Central memory CD4-positive, alpha-beta T cell (primary cell): ENCODE measurements around the gene EID3.
"Not testable (repeated sequence)": the region's sequence is repeated elsewhere in the genome, so short reads cannot be mapped to it uniquely, and the experiment has no call there.

Source experiments
- DNase-seq: peaks from one replicate; pipeline ENCODE4 v3.0.0; 2022

Gene EID3

DNA sequence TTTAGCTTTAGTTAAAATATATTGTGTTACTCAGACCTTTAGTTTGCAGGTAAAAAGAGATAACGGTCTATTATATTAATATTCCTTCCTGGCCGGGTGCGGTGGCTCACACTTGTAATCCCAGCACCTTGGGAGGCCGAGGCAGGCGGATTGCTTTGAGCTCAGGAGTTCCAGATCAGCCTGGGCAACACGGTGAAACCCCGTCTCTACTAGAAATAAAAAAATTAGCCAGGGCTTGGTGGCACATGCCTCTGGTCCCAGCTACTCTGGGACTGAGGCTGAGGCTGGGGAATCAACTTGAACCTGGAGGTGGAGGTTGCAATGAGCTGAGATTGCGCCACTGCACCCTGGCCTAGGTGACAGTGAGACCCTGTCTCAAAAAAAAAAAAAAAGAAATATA, 13.2 kb upstream of the EID3 start:
- no peak for DNase-seq

DNA sequence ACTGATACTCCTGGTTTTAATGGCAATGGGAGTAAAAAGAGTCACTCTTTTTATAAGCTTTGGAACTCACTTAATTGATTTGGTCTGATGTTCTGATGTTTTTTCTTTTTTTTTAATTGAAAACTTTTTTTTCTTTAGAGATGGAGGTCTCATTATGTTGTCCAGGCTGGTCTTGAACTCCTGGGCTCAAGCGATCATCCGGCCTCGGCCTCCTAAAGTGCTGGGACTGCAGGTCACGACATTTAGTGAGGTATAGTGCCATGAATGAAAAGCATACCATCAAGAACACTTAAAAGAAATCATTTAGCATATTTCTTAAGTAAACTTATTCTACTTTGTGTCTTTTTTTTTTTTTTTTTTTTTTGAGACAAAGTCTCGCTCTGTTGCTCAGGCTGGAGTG, 12.7 kb upstream of the EID3 start:
- no peak for DNase-seq

DNA sequence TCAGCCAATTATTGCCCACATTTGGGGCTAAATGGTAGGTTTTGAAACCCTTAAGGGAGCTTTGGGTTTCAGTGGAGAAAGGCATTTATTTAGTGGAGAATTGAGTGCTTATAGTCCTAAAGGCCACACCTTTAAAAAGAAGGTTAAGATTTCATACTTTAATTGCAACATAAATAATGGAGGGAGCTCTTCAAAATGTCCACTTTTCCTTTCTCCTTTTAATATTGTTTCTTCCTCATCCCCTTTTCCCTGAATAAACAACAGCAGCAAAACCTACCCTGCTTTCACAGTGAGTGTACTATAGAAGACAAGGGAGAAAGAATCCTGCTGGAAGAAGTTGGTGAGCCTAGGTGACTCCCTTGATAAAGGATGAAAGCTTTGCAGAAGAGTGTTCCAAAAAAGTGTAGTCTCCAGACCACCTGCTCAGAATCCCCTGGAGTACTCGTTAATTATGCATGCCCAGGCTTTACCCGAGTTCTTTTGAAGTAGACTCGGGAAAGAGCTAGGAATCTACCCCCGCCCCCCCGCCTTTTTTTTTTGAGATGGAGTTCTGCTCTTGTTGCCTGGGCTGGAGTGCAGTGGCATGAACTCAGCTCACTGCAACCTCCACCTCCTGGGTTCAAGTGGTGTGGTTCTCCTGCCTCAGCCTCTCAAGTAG, 11.5 kb upstream of the EID3 start:
- DNase-seq: no peak

DNA sequence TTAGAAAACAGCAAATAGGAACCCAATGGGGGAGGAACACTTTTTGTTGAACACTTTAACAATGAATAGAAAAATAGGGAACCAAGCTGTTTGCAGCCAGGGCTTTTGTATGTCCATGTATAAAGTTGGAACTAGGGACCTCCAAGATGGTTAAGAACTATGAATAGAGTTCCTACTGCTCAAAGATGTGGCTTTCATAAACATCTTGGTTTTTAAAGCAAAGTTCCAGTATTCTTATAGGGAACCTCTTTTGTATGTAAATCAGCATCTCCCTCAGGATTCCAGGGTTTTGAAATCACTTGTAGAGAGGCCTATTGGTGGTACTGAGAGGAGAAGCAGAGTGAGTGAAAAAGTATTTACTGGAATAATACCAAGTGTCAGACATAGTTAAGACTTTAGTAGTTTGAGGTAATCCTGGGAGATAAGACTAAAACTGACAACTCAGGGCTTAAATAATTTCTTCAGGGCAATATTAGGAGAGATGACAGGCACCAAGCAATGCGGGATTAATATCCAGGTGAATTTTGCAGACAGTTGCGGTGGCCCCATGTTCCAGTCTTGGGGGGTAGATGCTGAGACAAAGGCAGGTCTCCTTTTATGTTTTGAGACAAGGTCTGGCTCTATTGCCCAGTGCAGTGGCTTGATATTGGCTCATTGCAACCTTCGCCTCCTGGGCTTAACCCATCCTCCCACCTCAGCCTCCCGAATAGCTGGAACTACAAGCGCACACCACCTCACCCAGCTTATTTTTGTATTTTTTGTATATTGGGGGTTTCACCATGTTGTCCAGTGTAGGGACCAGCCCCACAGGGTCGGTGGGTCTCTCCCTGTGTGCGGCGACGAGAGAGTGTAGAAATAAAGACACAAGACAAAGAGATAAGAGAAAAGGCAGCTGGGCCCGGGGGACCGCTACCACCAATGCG, 10.4 kb upstream of the EID3 start:
- no peak for DNase-seq

DNA sequence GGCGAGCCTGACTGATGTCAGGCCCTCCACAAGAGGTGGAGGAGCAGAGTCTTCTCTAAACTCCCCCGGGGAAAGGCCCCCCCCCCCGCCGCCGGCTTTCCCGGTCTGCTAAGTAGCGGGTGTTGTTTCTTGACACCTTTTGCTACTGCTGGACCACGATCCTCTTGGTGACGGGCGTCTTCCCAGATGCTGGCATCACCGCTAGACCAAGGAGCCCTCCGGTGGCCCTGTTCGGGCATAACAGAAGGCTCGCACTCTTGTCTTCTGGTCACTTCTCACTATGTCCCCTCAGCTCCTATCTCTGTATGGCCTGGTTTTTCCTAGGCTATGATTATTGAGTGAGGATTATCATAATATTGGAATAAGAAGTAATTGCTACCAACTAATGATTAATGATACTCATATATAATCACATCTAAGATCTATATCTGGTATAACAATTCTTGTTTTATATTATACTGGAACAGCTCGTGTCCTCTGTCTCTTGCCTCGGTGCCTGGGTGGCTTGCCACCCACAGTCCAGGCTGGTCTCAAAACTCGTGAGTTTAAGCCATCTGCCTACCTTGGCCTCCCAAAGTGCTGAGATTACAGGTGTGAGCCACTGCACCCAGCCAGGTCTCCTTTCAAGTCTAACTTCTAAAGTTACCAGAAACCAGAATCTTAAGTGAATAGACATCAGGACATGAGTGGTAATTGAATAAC, 9.2 kb upstream of the EID3 start:
- not testable (repeated sequence) for DNase-seq

DNA sequence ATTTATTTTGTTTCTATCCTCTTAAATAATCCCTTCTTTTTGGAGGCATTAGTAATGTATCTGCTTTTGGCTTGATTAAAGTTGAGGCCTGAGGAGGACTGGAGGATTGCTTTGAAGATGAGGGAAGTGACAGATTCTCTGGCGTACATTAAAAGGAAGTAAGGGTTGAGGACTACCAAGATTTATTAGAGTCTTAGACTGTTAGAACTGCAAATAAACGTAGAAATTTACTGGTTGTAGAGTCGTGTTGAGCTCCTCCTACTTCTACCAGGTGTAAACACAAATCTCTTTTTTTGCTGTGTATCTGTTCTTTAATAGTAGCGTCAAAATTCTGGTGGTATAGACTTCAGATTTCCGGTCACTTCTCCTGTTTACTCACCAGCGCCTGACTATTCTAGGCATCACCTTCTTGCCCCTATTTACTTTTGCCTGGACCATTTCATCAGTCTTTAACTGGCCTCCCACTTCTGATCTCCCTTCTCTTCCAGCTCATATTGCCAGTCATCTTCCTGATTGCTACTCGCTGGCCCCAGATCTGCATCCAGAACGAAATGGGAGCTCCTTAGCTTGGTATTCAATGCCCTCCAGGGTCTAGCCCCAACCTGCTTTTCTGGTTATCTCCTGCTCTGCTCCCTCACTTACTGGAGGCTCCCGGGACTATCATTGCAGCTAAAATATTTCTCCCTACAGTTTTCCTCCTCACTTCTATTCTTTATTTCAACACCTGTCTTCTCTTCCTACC, 8.4 kb upstream of the EID3 start:
- DNase-seq: no peak

DNA sequence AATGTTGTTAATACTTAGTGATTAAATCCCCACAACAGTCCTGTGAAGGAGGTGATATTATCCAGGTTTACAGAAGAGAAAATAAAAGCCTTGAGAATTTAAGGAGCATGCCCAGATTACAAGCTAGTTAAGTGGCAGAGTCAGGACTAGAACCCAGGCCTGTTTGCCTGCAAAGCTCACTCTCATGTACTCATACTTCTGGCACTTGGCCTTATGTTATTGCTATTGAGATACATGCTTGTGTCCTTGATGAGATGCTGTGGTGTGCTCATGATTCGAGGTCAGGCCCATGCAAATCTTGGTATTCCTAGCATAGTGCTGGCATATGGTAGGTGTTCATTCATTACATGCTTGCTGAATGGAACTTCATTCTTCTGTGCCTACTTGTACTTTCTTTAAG, 7.6 kb upstream of the EID3 start:
- no peak for DNase-seq

DNA sequence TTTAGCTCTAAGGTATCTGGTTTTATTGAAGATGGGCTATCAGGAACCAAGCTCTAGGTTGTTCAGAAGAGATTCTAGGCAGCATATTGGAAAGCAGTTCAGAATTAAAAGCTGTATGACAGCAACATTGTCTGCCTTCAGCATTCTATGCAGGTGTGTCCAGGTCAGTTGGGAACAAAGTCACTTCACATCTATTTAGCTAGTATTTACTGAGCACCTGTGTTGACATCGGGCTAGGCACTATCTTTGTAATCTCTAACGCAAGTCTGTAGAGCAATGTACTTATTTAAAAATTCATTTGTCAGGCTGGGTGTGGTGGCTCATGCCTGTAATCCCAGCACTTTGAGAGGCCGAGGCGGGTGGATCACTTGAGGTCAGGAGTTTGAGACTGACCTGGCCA, 6.8 kb upstream of the EID3 start:
- DNase-seq: no peak

DNA sequence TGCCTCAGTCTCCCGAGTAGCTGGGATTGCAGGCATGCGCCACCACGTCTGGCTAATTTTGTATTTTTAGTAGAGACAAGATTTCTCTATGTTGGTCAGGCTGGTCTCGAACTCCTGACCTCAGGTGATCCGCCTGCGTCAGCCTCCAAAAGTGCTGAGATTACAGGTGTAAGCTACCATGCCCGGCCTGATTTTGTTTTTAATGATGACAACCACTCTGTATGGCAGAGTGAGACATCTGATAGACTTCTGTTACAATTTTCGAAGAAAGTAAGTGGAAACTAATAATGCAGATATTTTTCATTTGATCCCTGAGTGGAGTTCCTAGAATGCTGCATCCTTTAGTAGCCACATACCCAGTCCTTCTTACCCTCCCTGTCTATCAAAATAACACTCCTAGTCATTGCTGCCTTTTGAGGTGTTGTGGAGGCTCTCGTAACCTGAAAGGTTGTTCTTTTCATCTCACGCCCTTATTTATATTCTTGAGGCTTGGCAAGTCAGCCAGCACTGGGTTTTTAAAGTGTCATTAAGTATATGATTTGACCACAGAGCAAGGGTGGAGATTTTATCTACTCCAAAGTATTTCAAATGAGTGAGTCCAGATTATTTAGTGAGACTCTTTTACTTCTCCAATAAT, 5.9 kb upstream of the EID3 start:
- no peak for DNase-seq

DNA sequence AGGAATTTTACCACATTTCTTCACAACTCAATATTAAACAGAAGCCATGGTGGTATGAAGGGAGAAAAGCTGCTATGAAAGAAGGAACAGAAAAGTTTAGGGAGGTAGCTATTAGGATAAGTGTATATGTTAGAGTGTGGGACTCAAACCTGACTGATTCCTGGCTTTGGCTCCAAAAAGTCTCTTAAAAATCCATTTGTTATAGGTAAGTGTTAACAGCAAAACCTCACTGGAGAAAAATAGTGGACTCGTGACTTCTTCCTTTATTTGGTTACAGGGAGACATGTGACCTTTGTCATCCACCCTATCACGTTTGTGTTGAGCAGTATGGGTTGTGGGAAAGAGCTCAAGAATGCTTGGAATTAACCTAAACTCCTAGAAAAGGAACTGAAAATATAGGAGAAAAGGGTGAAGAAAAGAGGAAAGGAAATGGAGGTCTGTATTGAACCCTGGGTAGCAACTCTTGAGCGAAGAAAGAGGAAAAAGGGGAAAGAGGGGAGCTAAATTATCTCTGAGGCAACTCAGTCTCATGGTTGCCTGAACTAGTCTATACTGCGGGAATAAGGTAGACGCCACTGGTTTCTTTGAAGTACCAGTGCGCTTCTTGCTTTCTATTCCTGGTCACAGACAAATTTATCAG, 3.6 kb upstream of the EID3 start:
- no peak for DNase-seq

DNA sequence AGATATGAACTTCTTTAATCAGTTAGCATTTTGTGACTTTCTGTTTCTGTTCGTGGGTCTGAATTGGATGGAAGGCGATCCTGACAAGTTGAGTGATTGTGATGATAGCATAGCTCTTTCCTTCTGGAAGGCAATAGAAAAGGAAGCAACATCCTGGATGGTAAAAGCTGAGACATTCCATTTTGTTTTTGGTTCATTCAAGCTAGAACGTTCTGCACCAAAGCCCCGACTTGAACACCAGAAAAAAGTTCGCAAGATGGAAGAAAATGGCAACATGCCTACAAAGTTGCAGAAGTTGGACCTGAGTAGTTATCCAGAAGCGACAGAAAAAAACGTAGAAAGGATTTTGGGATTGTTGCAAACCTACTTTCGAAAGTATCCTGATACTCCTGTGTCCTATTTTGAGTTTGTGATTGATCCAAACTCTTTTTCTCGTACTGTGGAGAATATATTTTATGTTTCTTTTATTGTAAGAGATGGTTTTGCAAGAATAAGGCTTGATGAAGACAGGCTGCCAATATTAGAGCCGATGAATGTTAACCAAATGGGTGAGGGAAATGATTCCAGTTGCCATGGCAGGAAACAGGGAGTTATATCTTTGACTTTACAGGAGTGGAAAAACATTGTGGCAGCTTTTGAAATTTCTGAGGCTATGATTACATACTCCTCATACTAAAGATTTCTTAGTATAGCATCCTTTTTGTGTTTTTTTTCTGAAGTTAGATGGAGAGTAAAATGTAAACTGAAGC, 896 bp downstream of the EID3 start:
- DNase-seq: no peak

DNA sequence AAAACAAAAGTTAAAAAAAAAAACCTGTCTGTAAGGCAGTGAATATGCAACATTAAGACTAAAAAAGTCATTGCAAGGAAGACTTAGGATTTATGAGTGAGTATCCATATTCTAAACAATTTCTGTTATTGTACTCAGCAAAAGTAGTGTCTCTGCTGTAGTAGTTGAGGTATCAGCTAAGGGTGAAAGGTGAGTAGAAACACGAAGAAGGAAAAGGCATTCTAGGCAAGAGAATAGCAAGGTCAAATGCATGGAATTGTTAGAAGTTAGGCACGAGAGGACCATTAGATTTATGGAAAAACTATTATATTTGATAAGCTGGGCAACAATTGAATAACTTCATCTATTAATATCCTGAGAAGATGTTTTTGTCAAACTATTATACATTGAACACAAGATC, 1.8 kb downstream of the EID3 start:
- DNase-seq: no peak

DNA sequence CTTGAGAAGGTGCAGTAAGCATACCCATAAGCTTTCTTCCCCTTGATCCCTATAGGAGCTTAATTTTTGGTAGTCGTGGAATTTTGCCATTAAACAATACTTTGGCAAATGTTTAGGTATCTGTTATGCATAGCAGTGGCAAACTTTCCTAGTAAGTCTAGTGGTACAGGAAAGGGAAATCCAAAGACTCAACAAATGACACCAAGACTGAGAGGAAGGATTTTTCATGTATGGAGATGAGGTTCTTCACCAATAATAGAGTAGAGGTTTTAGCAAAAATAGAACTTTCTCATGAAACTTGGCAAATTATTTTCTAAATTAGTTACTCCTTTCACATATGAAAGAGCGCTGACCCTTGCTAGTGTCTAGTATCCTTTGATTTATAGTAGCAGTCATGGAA, 2.8 kb downstream of the EID3 start:
- DNase-seq: no peak

DNA sequence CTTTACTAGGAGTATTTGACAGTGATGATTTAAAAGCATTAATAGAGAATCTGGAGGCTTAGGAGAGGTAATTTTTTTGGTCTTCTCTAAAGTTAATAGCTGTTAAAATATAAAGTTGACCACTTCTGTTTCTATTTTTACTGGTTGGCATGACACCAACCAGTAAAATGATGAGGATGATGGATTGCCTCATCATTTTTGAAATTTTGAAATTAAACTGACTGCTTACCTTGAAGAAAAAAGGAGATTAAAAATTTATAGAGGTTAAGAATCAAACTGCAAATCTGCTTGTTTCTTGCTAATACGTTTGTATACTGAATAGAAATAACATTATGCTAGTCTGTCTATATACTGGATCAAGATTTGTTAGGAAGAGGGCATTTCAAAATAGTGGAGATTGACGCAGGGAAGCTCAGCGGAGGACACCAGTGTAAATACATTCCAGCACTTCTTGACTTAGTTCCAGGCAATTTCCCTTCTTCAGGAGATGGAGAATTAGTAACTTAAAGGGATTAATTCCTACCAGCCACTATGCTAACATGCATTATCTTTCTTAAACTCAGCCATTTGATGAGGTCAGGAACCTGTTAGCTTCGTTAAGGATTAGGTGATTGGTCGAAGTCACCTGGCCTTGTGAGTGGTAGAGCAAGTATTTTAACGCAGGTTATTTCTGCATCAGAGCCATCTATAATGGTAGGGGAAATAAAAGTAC, 3.6 kb downstream of the EID3 start:
- no peak for DNase-seq

DNA sequence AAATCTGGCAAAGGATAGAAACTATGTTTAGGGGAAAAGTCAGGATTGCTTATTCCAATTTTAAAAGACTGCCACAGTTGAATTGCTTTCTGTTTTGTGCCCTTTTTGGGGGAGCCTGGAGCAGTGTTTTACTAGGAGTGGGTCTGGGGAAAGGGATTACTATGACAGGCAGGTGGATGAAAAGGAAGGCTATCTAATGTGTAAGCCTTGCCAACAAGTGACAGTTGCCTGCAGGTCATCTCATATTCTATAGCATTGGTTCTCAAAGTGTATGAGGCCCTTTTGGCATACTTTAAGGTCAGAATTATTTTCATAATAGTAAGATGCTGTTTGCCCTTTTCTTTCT, 4.1 kb downstream of the EID3 start:
- DNase-seq: no peak

DNA sequence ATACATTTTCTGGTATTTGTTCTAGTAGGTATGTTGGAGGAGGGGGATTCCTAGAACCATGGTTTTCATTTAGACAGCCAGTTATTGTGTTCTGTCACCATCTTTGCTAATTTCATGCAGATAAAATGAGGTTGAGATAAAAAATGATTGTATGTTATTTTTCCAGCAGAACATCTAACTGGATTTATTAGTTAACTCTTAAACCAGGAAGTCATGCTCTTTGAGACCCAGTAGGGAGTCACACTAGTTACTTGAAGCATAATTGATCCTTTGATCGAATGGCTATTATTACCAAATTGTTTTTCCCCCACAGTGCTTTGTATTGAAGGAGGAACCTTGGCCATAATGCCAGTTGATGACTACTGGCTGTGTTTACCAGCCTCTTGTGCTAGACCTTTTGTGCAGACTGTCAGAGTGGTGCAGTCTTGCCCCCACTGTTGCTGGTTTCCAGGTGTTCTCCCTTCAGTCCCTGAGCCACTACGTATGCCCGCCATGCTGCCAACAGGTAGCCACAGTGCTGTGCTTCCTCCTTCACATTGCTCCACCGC, 6.0 kb downstream of the EID3 start:
- DNase-seq: no peak

DNA sequence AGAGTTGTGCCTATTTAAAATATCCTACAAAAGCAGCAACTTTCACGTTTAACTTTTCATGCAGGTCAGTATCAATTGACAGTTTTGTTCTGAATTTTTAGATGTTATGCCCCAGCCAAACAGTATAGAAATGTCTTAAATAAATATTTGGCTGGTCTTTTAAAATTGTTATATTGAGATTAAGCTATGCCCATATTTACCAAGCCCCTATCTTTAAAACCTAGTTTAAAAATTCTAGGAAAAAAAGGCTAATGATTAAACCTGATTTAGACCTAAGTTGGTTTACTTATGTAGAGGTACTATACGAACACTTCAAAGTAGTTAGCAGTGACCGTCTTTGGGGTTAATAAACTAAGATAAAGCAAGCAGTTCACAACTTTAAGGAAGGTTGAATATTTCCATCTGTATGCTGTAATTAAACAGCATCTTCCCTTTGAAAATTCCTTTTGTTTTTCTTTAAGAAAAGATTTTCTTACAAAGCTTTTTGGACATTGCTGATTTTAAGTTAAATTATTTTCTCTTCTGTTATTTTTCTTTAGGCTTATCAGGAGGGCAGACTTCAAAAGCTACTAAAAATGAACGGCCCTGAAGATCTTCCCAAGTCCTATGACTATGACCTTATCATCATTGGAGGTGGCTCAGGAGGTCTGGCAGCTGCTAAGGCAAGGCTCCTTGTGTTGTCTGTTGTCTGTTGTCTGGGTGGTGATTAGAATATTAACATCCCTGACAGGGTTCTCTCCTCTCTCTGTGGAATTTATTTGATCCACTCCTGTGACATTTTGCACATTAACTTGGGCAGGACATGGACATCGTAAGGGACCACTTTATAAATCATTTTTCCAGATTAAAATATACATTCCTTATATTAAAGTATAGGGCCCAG, 7.5 kb downstream of the EID3 start:
- DNase-seq: no peak

DNA sequence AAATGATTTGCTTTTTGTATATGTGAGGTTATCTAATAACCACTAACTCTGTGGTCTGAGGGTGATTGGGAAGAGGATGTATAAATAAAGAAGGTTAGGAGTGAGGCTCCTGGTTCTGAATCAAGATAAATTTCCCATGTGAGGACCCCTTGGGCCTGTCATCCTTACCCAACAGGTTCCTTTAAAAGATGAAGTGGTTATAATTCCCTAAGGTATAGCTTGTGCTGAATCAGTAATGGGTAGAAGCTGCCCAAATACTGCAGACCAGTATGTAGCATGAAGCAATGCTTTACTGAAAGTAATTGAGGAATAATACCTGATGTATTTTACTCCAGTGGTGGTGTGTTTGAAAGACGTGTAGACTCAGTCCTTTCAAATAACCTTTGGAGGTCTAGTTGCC, 8.7 kb downstream of the EID3 start:
- no peak for DNase-seq

DNA sequence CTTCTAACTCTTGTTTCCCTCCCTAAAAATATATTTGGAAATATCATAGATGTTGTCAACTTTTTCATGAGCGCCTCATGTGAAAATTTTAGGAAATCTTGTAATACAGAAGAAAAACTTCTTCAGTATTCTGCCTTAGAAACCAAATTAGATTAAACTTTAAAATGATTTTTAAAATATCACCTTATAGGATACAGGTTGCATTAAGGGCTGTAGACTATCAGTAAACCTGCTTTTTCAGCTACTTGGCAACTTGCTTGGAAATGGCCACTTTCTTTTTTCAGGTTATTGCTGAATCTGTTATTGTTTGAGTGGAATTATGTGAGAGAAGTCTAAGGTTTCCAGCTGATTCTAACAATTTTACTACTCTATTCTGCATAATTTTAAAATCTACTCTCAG, 9.1 kb downstream of the EID3 start:
- no peak for DNase-seq
